AG04449 (cell line): Measurements from ENCODE around the gene AKTIP.

ENCODE experiments used
- CTCF ChIA-PET: fragments of 350-600 bp; formaldehyde crosslinking; extraction: SDS; loops from one replicate; lab custom pipeline; 2021; ENCODE audit warnings: antibody characterized with exemption; lab: Yijun Ruan, JAX
- POLR2A ChIA-PET: fragments of 400-600, 350-600 bp; formaldehyde crosslinking; extraction: SDS; loops from one replicate; lab custom pipeline; 2020; ENCODE audit warnings: antibody characterized with exemption, inconsistent platforms; lab: Yijun Ruan, JAX
- DNase-seq: peaks from one replicate; pipeline ENCODE4 v3.0.0-alpha.2; 2010; ENCODE audit warnings: low read depth, low spot score
- H3K4me3 ChIP-seq: 2 replicates; pipeline ENCODE4 v1.5.1; 2011; ENCODE audit warnings: low read depth, mild to moderate bottlenecking, control low read depth, low read length
- TF ChIP-seq, protein P1 (sequence below): IDR thresholded peaks from one replicate; pipeline ENCODE4 v1.5.1; 2011; ENCODE audit warnings: mild to moderate bottlenecking, moderate library complexity, low read length, control low read depth, inconsistent platforms; ENCODE audit not compliant: insufficient read depth; ENCODE audit errors: missing control alignments

AKTIP gene

DNA sequence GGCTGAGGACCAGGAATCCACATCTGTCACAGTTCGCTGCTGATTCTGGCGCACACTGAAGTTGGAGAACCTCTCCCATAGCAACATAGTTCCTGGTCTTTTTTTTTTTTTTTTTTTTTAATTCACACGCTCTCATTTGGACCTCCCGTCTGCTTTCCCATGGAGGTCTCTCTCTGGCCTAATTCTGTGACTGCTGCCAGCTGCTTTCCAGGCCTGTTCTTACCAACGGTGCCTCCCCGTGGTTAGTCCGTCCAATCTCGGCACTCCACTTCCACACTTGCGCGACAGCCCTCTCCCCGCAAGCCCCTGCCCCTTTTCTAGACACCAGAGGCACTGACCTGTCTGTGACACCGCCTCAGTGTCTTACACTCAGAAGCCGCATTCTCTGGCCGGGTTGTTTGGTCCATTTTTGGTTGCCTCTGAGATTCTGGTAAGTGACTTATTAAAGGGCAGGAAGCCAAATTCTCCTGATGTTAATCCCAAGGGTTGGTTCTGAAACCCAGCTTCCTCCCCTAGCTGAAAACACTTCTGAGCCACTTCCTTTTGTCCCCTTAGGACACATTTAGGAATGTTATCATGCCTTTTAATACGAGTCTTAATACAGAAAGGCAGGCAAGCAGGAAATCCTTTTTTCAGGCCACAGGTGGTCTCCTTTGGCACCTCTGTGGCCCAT, 1.1 kb upstream of the AKTIP start:
- TF ChIP-seq, protein P1, sequence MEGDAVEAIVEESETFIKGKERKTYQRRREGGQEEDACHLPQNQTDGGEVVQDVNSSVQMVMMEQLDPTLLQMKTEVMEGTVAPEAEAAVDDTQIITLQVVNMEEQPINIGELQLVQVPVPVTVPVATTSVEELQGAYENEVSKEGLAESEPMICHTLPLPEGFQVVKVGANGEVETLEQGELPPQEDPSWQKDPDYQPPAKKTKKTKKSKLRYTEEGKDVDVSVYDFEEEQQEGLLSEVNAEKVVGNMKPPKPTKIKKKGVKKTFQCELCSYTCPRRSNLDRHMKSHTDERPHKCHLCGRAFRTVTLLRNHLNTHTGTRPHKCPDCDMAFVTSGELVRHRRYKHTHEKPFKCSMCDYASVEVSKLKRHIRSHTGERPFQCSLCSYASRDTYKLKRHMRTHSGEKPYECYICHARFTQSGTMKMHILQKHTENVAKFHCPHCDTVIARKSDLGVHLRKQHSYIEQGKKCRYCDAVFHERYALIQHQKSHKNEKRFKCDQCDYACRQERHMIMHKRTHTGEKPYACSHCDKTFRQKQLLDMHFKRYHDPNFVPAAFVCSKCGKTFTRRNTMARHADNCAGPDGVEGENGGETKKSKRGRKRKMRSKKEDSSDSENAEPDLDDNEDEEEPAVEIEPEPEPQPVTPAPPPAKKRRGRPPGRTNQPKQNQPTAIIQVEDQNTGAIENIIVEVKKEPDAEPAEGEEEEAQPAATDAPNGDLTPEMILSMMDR: no peak
- ChIA-PET CTCF (interaction anchor here (1.3 kb wide), 1 partner anchor 12 kb away, joined by 3 read pairs; no protein-coding TSS in a partner anchor), POLR2A (interaction anchor here (0.6 to 1.2 kb wide), 3 partner anchors 413 to 1425 kb away, joined by 3 read pairs; no protein-coding TSS in a partner anchor)
- peak overlapping the region; percentile 66 for H3K4me3 ChIP-seq
- DNase-seq: no peak

DNA sequence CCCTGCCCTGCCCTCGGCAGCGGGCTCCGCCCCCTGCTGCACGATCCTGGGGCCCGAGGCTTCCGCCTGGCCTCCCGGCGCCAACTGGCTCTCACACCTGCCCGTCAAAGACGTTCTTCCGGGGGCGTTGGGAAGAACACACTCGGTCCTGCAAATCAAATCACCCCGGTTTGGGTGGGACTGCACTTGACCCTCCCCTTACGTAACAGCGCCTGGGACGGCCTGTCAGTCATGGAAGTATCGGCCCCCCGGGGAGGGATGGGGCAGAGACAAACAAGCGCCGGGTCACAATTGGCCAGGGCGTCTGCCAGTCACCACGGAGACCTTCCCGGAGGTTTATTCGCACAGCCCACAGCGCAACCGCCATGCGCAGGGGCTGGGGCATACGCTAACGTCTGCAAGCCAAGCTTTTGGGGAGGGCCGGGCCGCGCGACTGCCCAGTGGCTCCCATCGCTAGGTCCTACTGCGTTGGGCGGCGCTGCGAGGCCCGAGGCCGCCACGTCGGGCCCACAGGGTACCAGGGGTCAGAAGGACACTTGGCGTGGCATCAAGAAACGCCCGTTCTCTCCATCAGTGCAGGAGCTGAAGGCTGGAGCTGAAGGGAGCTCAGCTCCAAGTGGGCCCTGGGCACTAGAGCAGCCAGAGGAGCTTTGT, 388 bp upstream of the AKTIP start:
- POLR2A ChIA-PET: interaction anchor here (0.6 to 1.2 kb wide), 3 partner anchors 286 to 1425 kb away, joined by 3 read pairs; no protein-coding TSS in a partner anchor
- TF ChIP-seq, protein P1: no peak

DNA sequence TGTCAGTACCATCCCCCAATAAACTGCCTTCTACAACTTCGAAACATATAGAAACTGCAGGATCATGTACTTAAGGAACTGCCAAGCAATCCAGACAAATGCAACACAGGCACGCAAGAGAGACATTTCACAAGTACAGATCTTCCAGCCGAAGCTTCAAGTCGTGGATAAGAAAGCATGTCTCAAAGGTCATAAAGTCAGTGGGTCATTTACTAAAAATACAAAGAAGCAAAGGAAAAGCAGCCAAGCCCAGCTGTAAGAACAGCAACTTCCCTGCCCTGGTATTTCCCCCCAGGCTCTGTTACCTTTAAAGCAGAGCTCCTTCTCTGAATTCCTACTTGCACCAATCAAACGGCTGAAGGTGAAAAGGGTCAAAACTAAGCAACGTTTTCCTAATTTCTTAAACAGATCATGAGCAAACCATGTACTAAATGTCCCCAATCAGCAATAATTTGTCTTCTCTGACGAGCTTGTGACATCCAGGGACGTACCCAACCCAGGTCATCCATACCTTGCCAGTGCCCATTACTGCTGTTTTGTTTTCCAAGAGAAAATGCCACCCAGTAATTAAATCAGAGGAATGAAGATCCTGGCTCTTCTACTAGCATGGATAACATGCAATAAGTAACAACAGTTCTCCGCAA, 1.7 kb downstream of the AKTIP start:
- TF ChIP-seq, protein P1: no peak
- POLR2A ChIA-PET: no interaction called here
- H3K4me3 ChIP-seq: peak overlapping the region; percentile 83; the same call in 1 of the 2 replicates
- no peak for DNase-seq
- CTCF ChIA-PET: interaction anchor here (0.8 kb wide), 1 partner anchor 9 kb away, joined by 4 read pairs; no protein-coding TSS in a partner anchor

More for the DNA sequence above, 388 bp upstream of the AKTIP start:
- CTCF ChIA-PET: interaction anchor here (1.3 kb wide), 1 partner anchor 58 kb away, joined by 3 read pairs; no protein-coding TSS in a partner anchor
- DNase-seq: peak; percentile 100
- peak overlapping the region; percentile 83 for H3K4me3 ChIP-seq

DNA sequence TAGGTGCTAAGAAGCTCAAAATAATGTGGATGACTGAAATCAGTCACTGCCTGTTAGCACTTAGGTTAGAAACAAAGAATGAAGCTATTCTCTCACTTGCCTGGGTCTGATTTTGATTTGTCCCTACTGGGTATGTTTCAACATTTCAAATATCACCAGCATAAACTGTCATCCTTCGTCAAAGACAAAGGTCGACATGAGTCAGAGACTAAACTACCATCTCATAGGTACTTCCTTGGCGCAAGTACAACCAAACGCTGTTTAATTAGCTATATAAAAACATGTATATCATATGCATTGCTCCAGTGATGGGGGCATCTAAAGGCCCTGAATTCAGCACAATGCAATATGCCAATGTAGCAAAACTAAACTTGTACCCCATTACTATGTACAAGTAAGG, 4.0 kb downstream of the AKTIP start:
- ChIA-PET CTCF (interaction anchor here (1.2 to 2.1 kb wide), 2 partner anchors 11 to 13 kb away, joined by 3 to 8 read pairs; no protein-coding TSS in a partner anchor), POLR2A (no interaction called here)

DNA sequence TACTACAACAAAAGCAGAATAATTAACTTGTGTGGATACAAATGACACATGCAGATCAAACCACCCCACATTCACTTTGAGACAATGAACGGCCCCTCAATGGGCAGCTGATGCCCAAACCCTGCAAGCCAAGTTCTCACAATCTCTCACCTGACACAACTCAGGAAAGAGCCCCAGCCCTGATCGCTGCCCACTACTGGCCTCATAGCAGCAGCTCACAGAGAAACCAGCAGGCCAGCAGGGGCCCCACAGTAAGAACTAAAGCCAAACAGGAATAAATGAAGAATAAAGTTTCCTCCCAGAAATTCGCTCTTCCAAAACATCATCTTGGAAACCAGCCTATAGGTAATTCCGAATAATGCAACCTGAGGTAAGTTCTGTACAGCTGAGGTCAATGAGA, 7.7 kb downstream of the AKTIP start:
- no peak overlapping the region for H3K4me3 ChIP-seq
- ChIA-PET CTCF (no interaction called here), POLR2A (no interaction called here)
- no peak for DNase-seq
- TF ChIP-seq, protein P1: no peak

More for the DNA sequence above, 4.0 kb downstream of the AKTIP start:
- no peak overlapping the region for H3K4me3 ChIP-seq
- DNase-seq: no peak
- TF ChIP-seq, protein P1: no peak
